Caco-2 (cell line): ENCODE data around the gene MN1. TPM values are rescaled to one million over a fixed set of nuclear protein-coding genes. Genes with fewer than 3 reads are reported as not detected.

Experiments
- BruUV-seq: library from RNA; stranded (reverse); fragments of 400-500 nt; replicated peaks from 2 replicates; lab custom pipeline; 2021; lab: Mats Ljungman, UMichigan
- CTCF ChIA-PET: fragments of 300-600 bp; sonication (Branson Sonifier 250); formaldehyde crosslinking; loops from one replicate; lab custom pipeline; 2022; ENCODE audit warnings: antibody characterized with exemption; lab: Charles Lee
- POLR2A ChIA-PET: fragments of 300-600 bp; sonication (Branson Sonifier 250); formaldehyde crosslinking; loops from one replicate; lab custom pipeline; 2022; ENCODE audit warnings: antibody characterized with exemption; lab: Charles Lee
- DNase-seq, 2 experiments: peaks; one replicate each; pipeline versions ENCODE4 v3.0.0 to v3.0.0-alpha.2; 2020 to 2022
- H3K27me3 ChIP-seq: replicated peaks from 2 replicates; pipeline ENCODE4 v1.6.0; 2011; ENCODE audit warnings: low read length; ENCODE audit not compliant: control insufficient read depth, insufficient read depth
- H3K36me3 ChIP-seq: 2 replicates; pipeline ENCODE4 v1.5.1; 2011; ENCODE audit warnings: low read length; ENCODE audit not compliant: control insufficient read depth, insufficient read depth
- H3K4me1 ChIP-seq: fragments of 250-450 bp; sonication (Bioruptor Pico); 2 replicates; pipeline ENCODE4 v1.5.1; 2020; ENCODE audit warnings: mild to moderate bottlenecking
- H3K4me3 ChIP-seq: 2 replicates; pipeline ENCODE4 v1.5.1; 2011; ENCODE audit warnings: low read depth, mild to moderate bottlenecking, control low read depth, low read length
- H3K9me3 ChIP-seq: fragments of 250-450 bp; sonication (Bioruptor Pico); 2 replicates; pipeline ENCODE4 v1.5.1; 2020; ENCODE audit warnings: mild to moderate bottlenecking, moderate library complexity
- H3K27ac Mint-ChIP-seq: one replicate; pipeline ENCODE4 v1.8.0; 2022; ENCODE audit warnings: mixed read lengths; ENCODE audit not compliant: unreplicated experiment
- H3K27me3 Mint-ChIP-seq: one replicate; pipeline ENCODE4 v1.8.0; 2022; ENCODE audit warnings: mixed read lengths; ENCODE audit not compliant: insufficient read depth, unreplicated experiment
- H3K36me3 Mint-ChIP-seq: one replicate; pipeline ENCODE4 v1.8.0; 2022; ENCODE audit warnings: mild to moderate bottlenecking, mixed read lengths; ENCODE audit not compliant: insufficient read depth, unreplicated experiment
- H3K4me1 Mint-ChIP-seq: one replicate; pipeline ENCODE4 v1.8.0; 2022; ENCODE audit warnings: low read depth, mixed read lengths; ENCODE audit not compliant: unreplicated experiment
- H3K4me3 Mint-ChIP-seq: one replicate; pipeline ENCODE4 v1.8.0; 2022; ENCODE audit warnings: mild to moderate bottlenecking, moderate library complexity, mixed read lengths; ENCODE audit not compliant: unreplicated experiment
- H3K9me3 Mint-ChIP-seq: one replicate; pipeline ENCODE4 v1.8.0; 2022; ENCODE audit warnings: mixed read lengths; ENCODE audit not compliant: unreplicated experiment
- intact Hi-C: fragments of 100-400 bp; cut with micrococcal nuclease; formaldehyde crosslinking; loops from one replicate; pipeline ENCODE4 v1.10.0; 2022; ENCODE audit not compliant: unreplicated experiment
- total RNA-seq: library from RNA; stranded (reverse); gene quantifications from 2 replicates; pipeline ENCODE4 v1.2.3, GENCODE V29; 2022
- TF ChIP-seq, protein P1 (sequence below), 2 experiments: fragments of 200-600 bp in 1 of 2; IDR thresholded peaks; 1 replicate in 1 of 2; 2 replicates in 1 of 2; pipeline versions ENCODE4 v1.5.1 to v1.8.0; 2011 to 2022; ENCODE audit warnings: antibody characterized with exemption in 1 of 2, control low read depth in 1 of 2, inconsistent platforms in 1 of 2, low read depth in 1 of 2, low read length in 1 of 2, mild to moderate bottlenecking in 1 of 2, moderate library complexity in 1 of 2; ENCODE audit not compliant: insufficient read depth in 1 of 2, severe bottlenecking in 1 of 2, unreplicated experiment in 1 of 2

The MN1 gene
- total RNA-seq, 1 experiment from 2014 or later: 0.32 TPM

DNA sequence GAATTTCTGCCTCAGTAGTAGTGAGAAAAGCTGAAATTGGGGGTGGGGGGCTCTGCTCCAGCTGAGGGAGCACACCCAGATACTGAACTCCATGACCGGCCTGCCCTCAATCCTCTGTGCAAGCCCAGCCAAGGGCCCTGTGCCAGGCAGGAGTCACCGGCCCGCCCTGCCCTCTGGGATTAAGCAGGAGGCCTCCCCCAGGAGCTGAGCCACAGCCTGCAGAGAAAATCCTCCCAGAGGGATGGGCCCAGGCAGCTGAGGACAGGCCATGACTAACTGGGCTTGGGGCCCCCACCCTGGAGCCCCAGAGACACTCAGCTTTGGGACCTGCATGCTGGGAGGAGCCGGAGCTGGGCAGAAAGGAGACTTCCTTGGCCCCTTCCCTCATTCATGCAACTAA, 48.8 kb downstream of the MN1 start:
- no peak overlapping the region for H3K4me3 Mint-ChIP-seq
- CTCF ChIA-PET: no interaction called here
- intact Hi-C loops: no loop called here
- H3K4me1 ChIP-seq: peaks cover 7% of the 10 kb centered on the region; the same call in 1 of the 2 replicates
- no peaks in the 10 kb centered on the region for H3K36me3 ChIP-seq
- no peak overlapping the region for H3K4me3 ChIP-seq
- H3K27me3 ChIP-seq: no peaks in the 10 kb centered on the region
- H3K9me3 ChIP-seq: no peaks in the 10 kb centered on the region
- BruUV-seq: no TSS peak
- H3K9me3 Mint-ChIP-seq: no peaks in the 10 kb centered on the region
- H3K27me3 Mint-ChIP-seq: peaks cover 3% of the 10 kb centered on the region
- no peak overlapping the region for H3K27ac Mint-ChIP-seq
- peaks cover 8% of the 10 kb centered on the region for H3K4me1 Mint-ChIP-seq
- no peaks in the 10 kb centered on the region for H3K36me3 Mint-ChIP-seq
- TF ChIP-seq, protein P1, sequence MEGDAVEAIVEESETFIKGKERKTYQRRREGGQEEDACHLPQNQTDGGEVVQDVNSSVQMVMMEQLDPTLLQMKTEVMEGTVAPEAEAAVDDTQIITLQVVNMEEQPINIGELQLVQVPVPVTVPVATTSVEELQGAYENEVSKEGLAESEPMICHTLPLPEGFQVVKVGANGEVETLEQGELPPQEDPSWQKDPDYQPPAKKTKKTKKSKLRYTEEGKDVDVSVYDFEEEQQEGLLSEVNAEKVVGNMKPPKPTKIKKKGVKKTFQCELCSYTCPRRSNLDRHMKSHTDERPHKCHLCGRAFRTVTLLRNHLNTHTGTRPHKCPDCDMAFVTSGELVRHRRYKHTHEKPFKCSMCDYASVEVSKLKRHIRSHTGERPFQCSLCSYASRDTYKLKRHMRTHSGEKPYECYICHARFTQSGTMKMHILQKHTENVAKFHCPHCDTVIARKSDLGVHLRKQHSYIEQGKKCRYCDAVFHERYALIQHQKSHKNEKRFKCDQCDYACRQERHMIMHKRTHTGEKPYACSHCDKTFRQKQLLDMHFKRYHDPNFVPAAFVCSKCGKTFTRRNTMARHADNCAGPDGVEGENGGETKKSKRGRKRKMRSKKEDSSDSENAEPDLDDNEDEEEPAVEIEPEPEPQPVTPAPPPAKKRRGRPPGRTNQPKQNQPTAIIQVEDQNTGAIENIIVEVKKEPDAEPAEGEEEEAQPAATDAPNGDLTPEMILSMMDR (IDR thresholded peaks at IDR 0.05; ENCODE audit: insufficient read depth in 1 of 2, low read depth in 1 of 2, low read length in 1 of 2, severe bottlenecking in 1 of 2, unreplicated experiment in 1 of 2): no peak
- no peak for DNase-seq
- POLR2A ChIA-PET: no interaction called here

DNA sequence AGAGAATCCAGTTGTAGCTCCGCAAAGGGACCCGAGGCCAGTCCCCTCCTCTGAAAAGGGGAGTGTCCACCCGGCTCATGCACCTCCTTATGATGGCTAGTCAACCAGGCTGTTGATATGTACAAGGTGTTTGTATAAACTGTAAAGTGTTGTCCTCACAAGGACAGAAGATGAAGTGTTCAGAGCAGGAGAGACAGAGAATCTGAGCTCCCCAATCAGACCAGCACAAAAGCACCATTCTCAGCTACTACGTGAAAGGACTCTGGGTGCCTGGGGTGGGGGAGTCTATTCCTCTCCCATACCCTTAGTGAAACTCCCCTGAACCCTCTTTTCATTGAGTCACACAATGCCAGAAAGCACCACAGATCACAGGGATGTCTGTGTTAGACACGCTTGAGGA, 49.4 kb downstream of the MN1 start:
- intact Hi-C loops: no loop called here
- peaks cover 8% of the 10 kb centered on the region for H3K4me1 Mint-ChIP-seq
- POLR2A ChIA-PET: no interaction called here

DNA sequence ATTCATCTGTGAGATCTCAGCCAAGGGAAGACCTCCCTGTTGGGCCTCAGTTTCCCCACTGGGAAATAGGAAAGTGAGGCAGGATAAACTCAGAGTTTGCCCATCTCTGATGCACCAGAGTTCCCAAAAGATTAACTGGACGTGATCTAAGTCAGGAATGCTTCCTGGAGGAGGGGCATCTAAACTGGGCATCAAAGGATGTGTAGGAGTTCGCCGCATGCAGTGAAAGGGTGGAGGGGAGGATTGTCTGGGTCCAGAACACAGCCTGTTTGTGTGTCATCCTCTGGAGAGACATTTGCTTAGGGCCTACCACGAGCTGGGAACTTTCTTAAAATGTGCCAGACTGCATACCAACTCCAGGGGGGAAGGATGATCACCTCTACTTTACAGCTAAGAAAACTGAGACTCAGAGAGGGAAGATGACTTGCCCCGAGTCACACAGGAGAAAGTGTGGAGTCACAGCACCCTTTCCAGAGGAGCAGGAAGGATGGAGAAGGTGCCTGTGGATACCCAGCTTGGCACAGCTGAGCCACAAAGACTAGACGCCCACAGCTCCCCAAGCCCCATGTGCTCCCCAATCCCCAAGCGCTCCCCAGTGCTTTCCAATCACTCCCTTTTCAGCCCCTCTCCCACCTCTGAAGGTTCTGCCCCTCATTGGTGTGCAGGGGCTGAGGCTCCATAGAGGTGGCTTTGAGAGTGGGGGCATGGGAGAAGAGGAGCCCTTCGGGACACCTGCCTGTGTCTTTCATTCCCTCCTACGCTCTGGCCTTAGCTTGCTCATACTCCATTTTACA, 50.1 kb downstream of the MN1 start:
- BruUV-seq: no TSS peak
- POLR2A ChIA-PET: no interaction called here
- intact Hi-C loops: no loop called here
- Histone ChIP-seq H3K4me3 (no peak overlapping the region), H3K4me1 (no peaks in the 10 kb centered on the region), H3K27me3 (no peaks in the 10 kb centered on the region), H3K9me3 (no peaks in the 10 kb centered on the region), H3K36me3 (no peaks in the 10 kb centered on the region)
- Mint-ChIP-seq H3K4me1 (peaks cover 8% of the 10 kb centered on the region), H3K27me3 (peaks cover 3% of the 10 kb centered on the region), H3K36me3 (no peaks in the 10 kb centered on the region), H3K4me3 (no peak overlapping the region), H3K27ac (no peak overlapping the region), H3K9me3 (no peaks in the 10 kb centered on the region)
- DNase-seq: no peak
- CTCF ChIA-PET: no interaction called here
- TF ChIP-seq, protein P1 (IDR thresholded peaks at IDR 0.05; ENCODE audit: insufficient read depth in 1 of 2, low read depth in 1 of 2, low read length in 1 of 2, severe bottlenecking in 1 of 2, unreplicated experiment in 1 of 2): no peak

More for the DNA sequence above, 49.4 kb downstream of the MN1 start:
- Mint-ChIP-seq H3K36me3 (no peaks in the 10 kb centered on the region), H3K4me3 (no peak overlapping the region), H3K9me3 (no peaks in the 10 kb centered on the region), H3K27me3 (peaks cover 3% of the 10 kb centered on the region), H3K27ac (no peak overlapping the region)
- TF ChIP-seq, protein P1 (IDR thresholded peaks at IDR 0.05; ENCODE audit: insufficient read depth in 1 of 2, low read depth in 1 of 2, low read length in 1 of 2, severe bottlenecking in 1 of 2, unreplicated experiment in 1 of 2): no peak
- H3K9me3 ChIP-seq: no peaks in the 10 kb centered on the region
- CTCF ChIA-PET: no interaction called here
- no TSS peak for BruUV-seq
- DNase-seq: no peak
- no peak overlapping the region for H3K4me3 ChIP-seq
- peaks cover 1% of the 10 kb centered on the region; the same call in 1 of the 2 replicates for H3K4me1 ChIP-seq
- no peaks in the 10 kb centered on the region for H3K27me3 ChIP-seq
- H3K36me3 ChIP-seq: no peaks in the 10 kb centered on the region
